NB4 (cell line): ENCODE measurements around the gene DOCK4.

Source experiments
- MAX ChIP-seq: IDR thresholded peaks from 2 replicates; pipeline ENCODE4 v1.6.1; 2011; ENCODE audit warnings: low read depth, low read length
- MYC ChIP-seq: IDR thresholded peaks from 2 replicates; pipeline ENCODE4 v1.6.1; 2011; ENCODE audit warnings: low read depth, low read length
- POLR2A ChIP-seq: IDR thresholded peaks from 2 replicates; pipeline ENCODE4 v1.6.1; 2011; ENCODE audit warnings: mild to moderate bottlenecking; ENCODE audit not compliant: insufficient read length; ENCODE audit errors: extremely low read depth
- TF ChIP-seq, protein P1 (sequence below): IDR thresholded peaks from one replicate; pipeline ENCODE4 v1.5.1; 2012; ENCODE audit warnings: low read depth, low read length

DNA sequence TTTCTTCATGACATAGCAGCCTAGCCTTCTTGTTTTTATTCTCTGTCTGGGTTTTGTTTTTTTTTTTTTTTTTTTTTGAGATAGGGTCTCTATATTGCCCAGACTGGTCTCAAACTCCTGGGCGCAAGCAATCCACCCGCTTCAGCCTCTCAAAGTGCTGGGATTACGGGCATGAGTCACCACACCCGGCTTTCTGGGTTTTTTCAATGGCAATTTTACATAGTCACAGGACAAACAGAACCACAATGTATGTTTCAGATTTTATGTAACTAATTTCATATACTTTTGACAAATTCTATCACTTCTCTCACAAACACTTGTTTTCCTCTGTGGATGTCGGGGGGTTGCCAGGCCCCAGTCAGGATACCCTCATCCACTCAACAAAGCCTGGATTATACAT, 16.5 kb downstream of the DOCK4 start:
- TF ChIP-seq, protein P1, sequence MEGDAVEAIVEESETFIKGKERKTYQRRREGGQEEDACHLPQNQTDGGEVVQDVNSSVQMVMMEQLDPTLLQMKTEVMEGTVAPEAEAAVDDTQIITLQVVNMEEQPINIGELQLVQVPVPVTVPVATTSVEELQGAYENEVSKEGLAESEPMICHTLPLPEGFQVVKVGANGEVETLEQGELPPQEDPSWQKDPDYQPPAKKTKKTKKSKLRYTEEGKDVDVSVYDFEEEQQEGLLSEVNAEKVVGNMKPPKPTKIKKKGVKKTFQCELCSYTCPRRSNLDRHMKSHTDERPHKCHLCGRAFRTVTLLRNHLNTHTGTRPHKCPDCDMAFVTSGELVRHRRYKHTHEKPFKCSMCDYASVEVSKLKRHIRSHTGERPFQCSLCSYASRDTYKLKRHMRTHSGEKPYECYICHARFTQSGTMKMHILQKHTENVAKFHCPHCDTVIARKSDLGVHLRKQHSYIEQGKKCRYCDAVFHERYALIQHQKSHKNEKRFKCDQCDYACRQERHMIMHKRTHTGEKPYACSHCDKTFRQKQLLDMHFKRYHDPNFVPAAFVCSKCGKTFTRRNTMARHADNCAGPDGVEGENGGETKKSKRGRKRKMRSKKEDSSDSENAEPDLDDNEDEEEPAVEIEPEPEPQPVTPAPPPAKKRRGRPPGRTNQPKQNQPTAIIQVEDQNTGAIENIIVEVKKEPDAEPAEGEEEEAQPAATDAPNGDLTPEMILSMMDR: no peak
- TF ChIP-seq MYC (no peak), POLR2A (no peak), MAX (no peak)
